Psoas muscle (tissue), 8 donors: ENCODE data around the gene ARL16. TPM values are rescaled to one million over a fixed set of nuclear protein-coding genes. Genes with fewer than 3 reads are reported as not detected.

Experiments used
- ATAC-seq, 4 donors: fragments of 200-7000 bp; cut with Tn5 transposase; one replicate each; pipeline ENCODE4 v1.9.1; 2020; ENCODE audit warnings: moderate library complexity in 3 of 4, mild to moderate bottlenecking in 2 of 4
- DNase-seq, 2 donors: peaks; one replicate each; pipeline ENCODE4 v3.0.0-alpha.2; 2020
- H3K27ac ChIP-seq: fragments of 200-600 bp; one replicate; pipeline ENCODE4 v1.8.0; 2022
- H3K27me3 ChIP-seq, 3 donors: fragments of 200-600 bp in 1 of 3; one replicate each; pipeline versions ENCODE4 v1.6.1 to v1.8.0; 2013 to 2022; ENCODE audit warnings: low read length in 2 of 3, mild to moderate bottlenecking in 2 of 3, moderate library complexity in 1 of 3; ENCODE audit not compliant: insufficient read depth in 3 of 3
- H3K36me3 ChIP-seq, 2 donors: fragments of 200-600 bp in 1 of 2; one replicate each; pipeline versions ENCODE4 v1.6.1 to v1.8.0; 2013 to 2022; ENCODE audit warnings: low read depth in 1 of 2, mild to moderate bottlenecking in 1 of 2, moderate library complexity in 1 of 2; ENCODE audit not compliant: insufficient read depth in 1 of 2
- H3K4me1 ChIP-seq: fragments of 200-600 bp; one replicate; pipeline ENCODE4 v1.8.0; 2022
- H3K4me3 ChIP-seq: fragments of 200-600 bp; one replicate; pipeline ENCODE4 v1.8.0; 2022; ENCODE audit warnings: mild to moderate bottlenecking
- H3K9me3 ChIP-seq: fragments of 200-600 bp; one replicate; pipeline ENCODE4 v1.8.0; 2022
- CTCF ChIP-seq: fragments of 200-600 bp; IDR thresholded peaks from one replicate; pipeline ENCODE4 v1.8.0; 2022; ENCODE audit warnings: antibody characterized with exemption
- WGBS, 3 donors: extraction: QIAGEN DNeasy Blood & Tissue Kit; methylation state at CpG; one replicate each; pipeline versions ENCODE4 v1.1.6 to v1.1.7; 2013; 5-methylcytosine and 5-hydroxymethylcytosine counted together
- intact Hi-C, 2 donors: fragments of 100-400 bp; cut with DNase I; formaldehyde crosslinking; loops; one replicate each; pipeline versions ENCODE4 v1.11.0 to v1.14.2; 2022
- polyA plus RNA-seq, 3 donors: library from polyadenylated mRNA; stranded (reverse); fragments of 200-250 nt; gene quantifications; one replicate each; pipeline ENCODE4 v1.2.3, GENCODE V29; 2013
- total RNA-seq, 4 donors: library from RNA; stranded (reverse); fragmentation: NEBNext Ultra II Directional in 2 of 4; extraction: Animal tissue kit (Norgen Biotek cat#: 25700) in 2 of 4; gene quantifications; one replicate each; pipeline versions ENCODE4 v1.2.1 to v1.2.4, GENCODE V29; 2021 to 2023
- donor health status: healthy with polysubstance abuse.
- donor health status: DM: no; HTN: no; CAD: no; lungs with moderate emphysema.
- donor health status: Bipolar disorder and iron deficiency.
- donor health status: healthy.
- donor health status: DM: yes; HTN: yes; CAD: no.
- donor health status: DM: no; HTN: no; CAD: no.
- donor health status: DM: no; HTN: no; CAD: no.
- donor health status: DM: yes; HTN: yes; CAD: no.

The ARL16 gene
- total and polyA plus RNA-seq, 7 donors: 7.8 to 29.3 (median 15.6) TPM

GRCh38 chr17:81712468-81713003, 28.9 kb upstream of the ARL16 start:
- peaks cover 26% of the 10 kb centered on the region for H3K4me1 ChIP-seq
- H3K4me3 ChIP-seq: peak overlapping the region; percentile 73
- no peak for DNase-seq
- peak; percentile 10 to 24 (median 12) for ATAC-seq
- WGBS, 3 donors: 3 to 4% (median 3%) methylated on average over 20 to 41 of the region's 41 CpGs
- H3K27ac ChIP-seq: peak overlapping the region; percentile 86
- no peak for TF ChIP-seq CTCF
- no peaks in the 10 kb centered on the region for H3K27me3 ChIP-seq
- peaks cover 0 to 9% of the 10 kb centered on the region in 2 donors for H3K36me3 ChIP-seq
- intact Hi-C loops: no loop called here
- H3K9me3 ChIP-seq: no peaks in the 10 kb centered on the region

GRCh38 chr17:81711814-81712467, 28.3 kb upstream of the ARL16 start, which contains the start of gene SLC25A10:
SLC25A10 (plus strand) TSS chr17:81712284; CDS start chr17:81712427, 143 bp downstream.
- Histone ChIP-seq H3K36me3 (peaks cover 0 to 14% of the 10 kb centered on the region in 2 donors), H3K9me3 (no peaks in the 10 kb centered on the region), H3K27me3 (no peaks in the 10 kb centered on the region), H3K4me1 (peaks cover 26% of the 10 kb centered on the region), H3K4me3 (peak within 1 kb of the TSS; percentile 73), H3K27ac (peak within 1 kb of the TSS; percentile 86)
- peak; percentile 81 to 92 for DNase-seq
- 0 to 1% (median 0%) methylated on average over 31 to 89 of the region's 89 CpGs for WGBS, 3 donors
- ATAC-seq: peak; percentile 85 to 92 (median 88)
- TF ChIP-seq CTCF: no peak
- intact Hi-C loops: no loop called here

- no peaks in the 10 kb centered on the region for H3K9me3 ChIP-seq
- peaks cover 0 to 26% of the 10 kb centered on the region in 2 donors for H3K36me3 ChIP-seq
- ATAC-seq (peak in 2 of 4 donors; percentile 20 to 24), DNase-seq (no peak)
- WGBS, 3 donors: 9 to 13% (median 9%) methylated on average over 29 of the region's 29 CpGs
- H3K27me3 ChIP-seq: no peaks in the 10 kb centered on the region
- peak overlapping the region; percentile 73 for H3K4me3 ChIP-seq
- intact Hi-C loops: no loop called here
- peaks cover 26% of the 10 kb centered on the region for H3K4me1 ChIP-seq
- no peak for TF ChIP-seq CTCF
- peak overlapping the region; percentile 86 for H3K27ac ChIP-seq
Measured at GRCh38 chr17:81710514-81711308, 27.1 kb upstream of the ARL16 start.

GRCh38 chr17:81708739-81709185, 25.2 kb upstream of the ARL16 start:
- intact Hi-C loops: no loop called here
- 64 to 78% (median 67%) methylated on average over 17 of the region's 17 CpGs for WGBS, 3 donors
- H3K4me1 ChIP-seq: peaks cover 33% of the 10 kb centered on the region
- no peak overlapping the region for H3K4me3 ChIP-seq
- peaks cover 0 to 40% of the 10 kb centered on the region in 2 donors for H3K36me3 ChIP-seq
- no peaks in the 10 kb centered on the region for H3K9me3 ChIP-seq
- DNase-seq (no peak), ATAC-seq (no peak)
- H3K27ac ChIP-seq: no peak overlapping the region
- no peaks in the 10 kb centered on the region for H3K27me3 ChIP-seq
- no peak for TF ChIP-seq CTCF
